NCI-H226 (cell line): ENCODE results near the gene LMAN2L.

Experiments used
- DNase-seq: peaks from one replicate; pipeline ENCODE4 v3.0.0-alpha.2; 2015

LMAN2L gene

GRCh38 chr2:96739633-96740428 lies at the start of gene LMAN2L:
Gene LMAN2L (minus strand): TSS chr2:96740064. CDS start chr2:96740040, 24 bp downstream.
- DNase-seq = peak; percentile 94

DNA sequence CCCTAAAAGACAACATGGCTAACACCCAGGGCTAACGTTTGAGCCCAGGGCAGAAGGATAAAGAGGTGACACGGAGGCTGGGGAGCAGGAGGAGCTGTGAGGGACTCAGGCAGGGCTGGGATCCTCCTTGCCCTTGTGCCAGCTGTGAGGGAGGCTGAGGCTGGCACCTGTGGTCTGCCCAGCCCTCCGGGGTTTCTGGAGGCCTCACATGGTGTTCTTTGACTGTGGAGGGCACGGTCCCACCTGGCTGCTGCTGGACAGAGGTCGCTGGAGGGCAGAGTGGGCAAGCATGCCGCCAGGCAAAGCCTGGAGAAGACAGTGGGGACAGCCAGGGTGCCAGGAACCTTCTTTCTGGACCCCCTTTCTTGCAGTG lies 49.4 kb upstream of the LMAN2L start:
- DNase-seq = no peak

DNA sequence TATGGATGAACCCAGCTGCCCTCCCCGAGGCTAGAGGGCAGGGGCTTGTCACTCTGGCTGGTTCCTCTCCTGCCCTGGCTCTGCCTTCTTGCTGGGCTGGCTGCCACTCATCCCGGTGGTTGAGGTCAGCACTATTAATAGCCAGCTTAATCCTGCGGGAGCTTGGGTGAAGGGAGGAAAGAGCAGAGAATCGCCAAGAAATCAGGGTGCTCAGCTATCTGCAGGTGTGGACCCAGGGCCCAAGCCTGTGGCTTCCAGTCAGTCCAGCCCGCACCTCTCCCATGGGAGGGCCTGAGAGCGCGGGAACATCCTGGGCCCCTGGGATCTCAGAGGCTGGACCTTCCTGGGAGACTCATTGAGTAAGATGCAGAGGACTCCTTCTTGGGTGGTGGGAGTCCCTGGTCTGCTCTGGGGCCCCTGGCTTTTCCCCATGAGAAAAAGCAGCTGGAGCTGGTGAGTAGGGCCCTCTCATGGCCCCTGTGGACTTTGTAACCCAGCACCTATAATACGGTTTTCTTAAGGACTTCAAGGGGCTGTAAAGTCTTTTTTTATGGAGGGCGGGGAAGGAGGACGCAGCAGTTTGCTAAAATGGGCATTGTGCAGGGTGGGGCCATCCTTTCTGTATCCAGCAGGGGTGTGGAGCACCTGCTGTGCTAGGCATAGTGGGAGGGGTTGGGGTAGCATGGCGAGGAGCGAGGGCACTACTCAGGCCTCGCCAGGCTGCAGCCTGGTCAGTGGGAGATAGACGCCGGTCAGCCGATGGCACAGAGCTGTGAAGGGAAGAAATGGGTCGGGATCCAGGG lies 48.8 kb upstream of the LMAN2L start:
- peak; percentile 21 for DNase-seq

GRCh38 chr2:96787411-96787810 lies 47.5 kb upstream of the LMAN2L start:
- DNase-seq = peak; percentile 25

GRCh38 chr2:96783388-96783787 lies 43.5 kb upstream of the LMAN2L start:
- no peak for DNase-seq

DNA sequence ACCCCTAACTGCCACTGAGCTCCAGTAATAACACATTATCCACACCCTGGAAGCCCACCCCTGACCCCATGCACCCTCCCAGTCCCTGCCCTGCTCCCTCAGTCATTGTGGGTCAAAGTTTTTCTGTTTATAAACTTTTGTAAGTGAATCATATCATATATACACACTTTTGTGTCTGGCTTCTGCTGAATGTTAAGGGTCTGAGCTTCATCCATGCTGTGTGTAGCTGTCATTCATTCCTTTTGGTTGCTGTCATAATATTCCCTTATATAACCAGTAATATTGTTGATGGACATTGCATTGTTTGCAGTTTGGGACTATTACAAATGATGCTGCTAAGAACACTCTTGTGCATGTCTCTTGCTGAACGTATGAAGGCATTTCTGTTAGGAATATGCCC lies 35.3 kb upstream of the LMAN2L start:
- no peak for DNase-seq

- no peak for DNase-seq
These were observed 34.1 kb upstream of the LMAN2L start for GRCh38 chr2:96773922-96774321.

DNA sequence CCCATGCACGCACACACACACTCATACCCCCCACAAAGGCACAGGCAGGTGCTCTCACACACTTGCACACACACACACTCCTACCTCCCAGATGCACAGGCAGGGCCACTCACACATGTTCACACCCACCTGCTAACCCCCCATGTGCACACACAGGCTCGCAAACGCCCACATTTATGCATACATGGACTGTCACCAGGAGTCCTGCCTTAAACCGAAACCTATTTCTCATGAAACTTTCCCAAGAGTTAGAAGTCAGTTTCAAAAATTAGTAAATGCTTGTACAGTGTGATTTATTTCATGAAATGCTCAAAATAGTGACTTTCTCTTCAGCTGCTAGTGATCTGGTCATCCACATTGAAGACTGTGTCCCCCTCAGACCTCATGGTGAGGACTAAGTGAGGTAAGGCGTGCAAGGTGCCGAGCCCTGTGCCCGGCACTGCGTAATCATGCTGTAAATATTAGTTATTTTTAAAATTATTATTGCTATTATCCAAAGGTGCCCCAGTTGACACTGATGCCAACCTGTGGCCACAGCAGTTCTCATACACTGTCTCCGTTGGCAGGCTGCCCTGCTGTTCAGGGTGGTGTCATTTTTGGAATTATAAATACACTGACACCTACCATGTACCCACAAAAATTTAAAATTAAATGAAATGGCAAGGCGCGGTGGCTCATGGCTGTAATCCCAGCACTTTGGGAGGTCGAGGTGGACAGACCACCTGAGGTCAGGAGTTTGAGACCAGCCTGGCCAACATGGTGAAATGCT lies 33.2 kb upstream of the LMAN2L start:
- no peak for DNase-seq

GRCh38 chr2:96771796-96772618 lies 32.1 kb upstream of the LMAN2L start:
- no peak for DNase-seq

GRCh38 chr2:96770442-96771202 lies 30.8 kb upstream of the LMAN2L start:
- no peak for DNase-seq

GRCh38 chr2:96769814-96770213 lies 29.9 kb upstream of the LMAN2L start:
- no peak for DNase-seq

DNA sequence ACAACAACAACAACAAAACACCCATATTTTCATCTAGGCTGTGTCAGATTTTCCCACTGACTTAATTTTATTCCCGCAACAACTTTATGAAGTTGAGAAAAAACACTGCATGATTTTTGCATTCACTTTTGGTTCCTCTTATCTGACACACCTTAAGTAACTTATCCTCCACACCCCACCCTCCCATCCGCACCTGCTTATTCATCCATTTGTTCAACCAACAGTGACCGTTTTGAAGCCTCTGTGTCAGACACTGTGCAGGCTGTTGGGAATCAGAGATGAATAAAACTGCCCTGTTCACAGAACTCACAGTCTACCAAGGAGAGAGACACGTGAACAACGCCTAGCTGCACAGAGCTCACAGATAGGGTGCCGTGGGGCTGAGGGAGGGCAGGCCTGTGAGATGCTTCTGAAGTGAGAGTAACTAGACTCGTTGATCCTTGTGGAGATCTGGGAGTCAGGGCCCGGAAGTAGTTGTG lies 28.3 kb upstream of the LMAN2L start:
- DNase-seq = no peak

DNA sequence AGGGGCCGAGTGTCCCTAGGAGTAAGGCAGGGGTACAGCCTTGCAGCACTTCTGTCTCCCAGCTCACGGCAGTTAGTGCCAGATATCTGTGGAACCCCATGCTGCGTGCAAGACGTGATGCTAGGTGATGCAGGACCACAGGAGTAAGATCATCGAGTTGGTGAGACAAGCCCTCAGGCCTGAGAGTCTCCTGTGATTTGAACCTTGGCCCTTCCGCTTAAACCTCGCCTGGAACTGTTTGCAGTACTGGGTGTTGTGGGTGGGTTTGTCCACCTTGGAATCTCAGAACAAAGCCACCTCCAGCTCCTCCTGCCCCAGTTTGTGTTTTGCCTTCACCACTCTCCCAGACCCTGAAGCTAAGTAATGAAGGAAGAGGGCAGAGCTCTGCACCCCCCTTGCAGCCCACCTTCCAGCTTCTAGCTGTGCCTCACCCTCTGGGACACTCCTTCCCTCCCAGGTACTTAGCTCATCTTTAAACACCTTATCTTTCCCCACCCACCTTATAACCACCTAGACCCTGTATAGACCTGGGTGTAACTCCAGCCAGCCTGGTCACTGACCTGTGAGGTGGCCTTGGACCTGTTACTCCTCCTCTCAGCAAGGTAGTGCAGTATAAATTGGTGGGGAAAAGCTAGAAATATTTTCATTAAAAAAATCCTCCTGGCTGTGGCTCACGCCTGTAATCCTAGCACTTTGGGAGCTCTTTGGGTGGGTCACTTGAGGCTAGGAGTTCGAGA lies 27.4 kb upstream of the LMAN2L start:
- no peak for DNase-seq

DNA sequence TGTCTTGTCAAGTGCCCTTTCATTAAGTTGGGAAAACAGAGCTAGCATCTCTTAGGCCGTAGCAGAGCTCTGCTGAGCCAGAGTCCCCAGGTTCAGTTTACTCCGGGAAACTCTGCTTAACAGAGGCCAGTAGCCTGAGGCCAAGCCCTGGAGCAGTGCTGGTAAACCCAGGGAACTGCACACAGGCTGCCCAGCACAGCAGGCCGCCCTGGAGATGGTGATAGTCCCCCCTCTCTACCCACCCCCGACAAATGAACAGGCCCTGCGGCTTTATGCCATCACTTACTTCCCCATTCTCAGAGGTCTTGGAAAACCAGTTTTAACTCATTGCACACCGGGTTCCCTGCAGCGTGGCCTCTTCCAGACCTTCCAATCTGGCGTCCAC lies 24.4 kb upstream of the LMAN2L start:
- DNase-seq = no peak

GRCh38 chr2:96763511-96764252 lies 23.8 kb upstream of the LMAN2L start:
- DNase-seq = no peak

DNA sequence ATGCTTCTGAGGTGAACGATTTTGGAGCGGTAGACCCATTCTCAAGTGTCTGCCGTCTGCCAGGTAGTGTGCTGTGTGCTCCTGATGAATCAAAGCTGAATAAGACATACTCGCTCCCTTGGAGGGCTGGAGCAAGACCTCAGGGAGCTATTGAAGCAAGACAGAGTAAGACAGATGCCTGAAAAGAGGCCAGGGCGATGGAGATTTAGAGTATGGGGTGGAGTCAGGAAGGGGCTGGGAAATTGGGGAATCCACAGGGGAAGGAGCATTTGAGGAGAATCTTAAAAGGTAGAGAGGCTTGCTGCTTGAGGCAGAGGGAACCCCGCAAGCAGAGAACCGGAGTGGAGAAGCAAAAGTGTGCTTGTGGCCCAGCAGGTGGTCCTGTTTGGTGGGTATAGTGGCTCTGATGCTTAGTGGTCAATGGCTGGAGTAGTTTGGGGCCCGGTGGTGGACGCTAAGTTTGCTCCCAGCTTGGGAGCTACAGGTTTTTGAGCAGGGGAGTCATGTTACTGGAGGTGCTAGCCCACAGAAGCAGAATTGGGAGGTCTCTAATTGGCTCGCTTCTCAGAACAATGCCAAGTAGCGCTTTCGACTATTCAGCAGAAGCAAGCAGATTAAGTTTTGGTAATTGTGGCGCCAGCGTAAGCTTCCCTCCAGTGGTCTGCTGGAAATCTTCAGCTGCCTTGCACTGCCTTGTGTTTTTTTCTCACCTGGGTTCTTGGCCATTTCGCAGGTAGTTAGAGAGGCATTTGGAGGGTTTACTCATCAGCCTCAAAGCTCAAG lies 22.9 kb upstream of the LMAN2L start:
- DNase-seq = no peak

GRCh38 chr2:96760986-96761832 lies 21.3 kb upstream of the LMAN2L start:
- DNase-seq = no peak
